ENCODE measurements around the gene KRT6B. TPM values are rescaled to one million over a fixed set of nuclear protein-coding genes. Genes with fewer than 3 reads are reported as not detected.

The KRT6B gene
- total and polyA plus RNA-seq, 8 donors: 0.08 to 3.6 (median 0.22) TPM; not detected in 2

DNA sequence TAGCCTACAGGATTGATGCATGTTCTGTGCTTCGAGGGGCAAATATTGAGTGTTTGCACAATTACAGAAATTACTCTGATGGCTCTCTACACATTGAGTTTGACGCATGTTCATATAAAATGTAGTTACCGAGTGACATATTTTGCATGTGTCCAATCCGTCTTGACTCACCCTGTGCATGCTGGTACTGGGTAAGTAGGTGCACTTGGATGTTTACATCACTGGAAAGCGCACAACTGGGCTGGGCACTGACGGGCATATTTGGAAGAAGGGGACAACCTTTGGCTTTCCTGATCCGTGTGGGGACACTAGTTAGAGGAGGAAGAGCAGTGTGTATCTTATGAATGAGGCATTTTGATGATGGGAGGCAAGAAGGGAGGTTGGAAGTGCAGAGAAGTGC is 46.0 kb upstream of the KRT6B start:
- TF ChIP-seq, protein P1, sequence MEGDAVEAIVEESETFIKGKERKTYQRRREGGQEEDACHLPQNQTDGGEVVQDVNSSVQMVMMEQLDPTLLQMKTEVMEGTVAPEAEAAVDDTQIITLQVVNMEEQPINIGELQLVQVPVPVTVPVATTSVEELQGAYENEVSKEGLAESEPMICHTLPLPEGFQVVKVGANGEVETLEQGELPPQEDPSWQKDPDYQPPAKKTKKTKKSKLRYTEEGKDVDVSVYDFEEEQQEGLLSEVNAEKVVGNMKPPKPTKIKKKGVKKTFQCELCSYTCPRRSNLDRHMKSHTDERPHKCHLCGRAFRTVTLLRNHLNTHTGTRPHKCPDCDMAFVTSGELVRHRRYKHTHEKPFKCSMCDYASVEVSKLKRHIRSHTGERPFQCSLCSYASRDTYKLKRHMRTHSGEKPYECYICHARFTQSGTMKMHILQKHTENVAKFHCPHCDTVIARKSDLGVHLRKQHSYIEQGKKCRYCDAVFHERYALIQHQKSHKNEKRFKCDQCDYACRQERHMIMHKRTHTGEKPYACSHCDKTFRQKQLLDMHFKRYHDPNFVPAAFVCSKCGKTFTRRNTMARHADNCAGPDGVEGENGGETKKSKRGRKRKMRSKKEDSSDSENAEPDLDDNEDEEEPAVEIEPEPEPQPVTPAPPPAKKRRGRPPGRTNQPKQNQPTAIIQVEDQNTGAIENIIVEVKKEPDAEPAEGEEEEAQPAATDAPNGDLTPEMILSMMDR (IDR thresholded peaks at IDR 0.05): no peak
- ATAC-seq (no peak), FAIRE-seq (no peak), DNase-seq (no peak)
- H3K27me3 ChIP-seq: no peaks in the 10 kb centered on the region
- H3K27ac ChIP-seq: no peak overlapping the region
- no peaks in the 10 kb centered on the region for H3K9me3 ChIP-seq
- no peaks in the 10 kb centered on the region for H3K36me3 ChIP-seq
- no peak overlapping the region for H3K4me3 ChIP-seq
- intact Hi-C loops (cut with DNase I): loop anchor here in 1 of 3 donors (10.0 kb wide), 1 partner anchor 103 kb away; no protein-coding TSS in a partner anchor
- 77 to 80% methylated on average over 7 of the region's 7 CpGs for WGBS, 2 donors
- no peaks in the 10 kb centered on the region for H3K4me1 ChIP-seq

DNA sequence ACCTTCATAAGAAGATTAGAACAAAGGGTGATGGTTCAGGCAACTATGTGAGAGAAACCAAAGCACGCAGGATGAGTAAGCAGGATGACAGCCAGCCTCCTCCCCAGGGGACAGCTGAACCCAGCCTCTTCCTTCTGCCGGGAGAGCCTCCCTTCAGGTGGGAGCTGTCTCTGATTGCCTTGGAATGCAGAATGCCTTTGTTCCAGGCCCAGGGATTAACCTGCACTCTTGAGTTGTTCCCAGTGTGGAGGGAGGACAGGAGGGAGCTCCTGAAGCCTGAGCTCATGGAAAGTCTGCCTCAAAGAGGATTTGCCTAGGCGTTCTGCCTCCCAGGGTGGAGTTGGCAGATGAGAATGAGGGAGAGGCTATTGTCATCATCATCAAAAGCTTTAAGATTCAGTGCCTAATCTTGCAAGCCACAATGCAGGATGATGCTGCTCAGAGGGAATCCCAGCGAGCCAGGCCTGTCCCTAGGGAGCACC is 44.7 kb upstream of the KRT6B start:
- no peaks in the 10 kb centered on the region for H3K27me3 ChIP-seq
- H3K4me1 ChIP-seq: no peaks in the 10 kb centered on the region
- FAIRE-seq (no peak), DNase-seq (no peak), ATAC-seq (no peak)
- WGBS, 2 donors: 82 to 87% methylated on average over 4 of the region's 4 CpGs
- no peak overlapping the region for H3K4me3 ChIP-seq
- H3K27ac ChIP-seq: no peak overlapping the region
- H3K36me3 ChIP-seq: no peaks in the 10 kb centered on the region
- TF ChIP-seq, protein P1 (IDR thresholded peaks at IDR 0.05): no peak
- intact Hi-C loops (cut with DNase I): loop anchor here in 1 of 3 donors (10.0 kb wide), 1 partner anchor 102 kb away; no protein-coding TSS in a partner anchor
- no peaks in the 10 kb centered on the region for H3K9me3 ChIP-seq

DNA sequence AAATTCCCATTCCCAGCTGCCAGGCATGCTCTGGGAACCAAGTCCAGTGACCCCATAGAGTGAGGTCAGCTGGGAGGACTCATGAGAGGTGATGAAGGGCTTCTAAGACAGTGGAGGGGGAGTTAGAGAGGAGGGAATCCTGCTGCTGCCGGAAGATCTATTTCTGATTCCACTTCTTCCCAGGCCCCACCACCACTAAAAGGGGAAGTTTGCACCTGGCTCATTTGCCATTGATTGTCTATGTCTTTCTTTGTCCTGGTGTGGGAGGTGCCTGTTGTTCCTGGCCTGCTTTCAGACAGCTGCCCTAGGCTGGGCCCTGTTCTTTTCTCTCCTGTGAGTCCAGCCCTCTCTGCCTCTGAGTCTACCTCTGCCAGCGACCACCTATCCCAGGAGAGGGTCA is 44.1 kb upstream of the KRT6B start:
- no peaks in the 10 kb centered on the region for H3K36me3 ChIP-seq
- DNase-seq (no peak), FAIRE-seq (no peak), ATAC-seq (peak in 1 of 4 donors; percentile 47)
- H3K4me3 ChIP-seq: no peak overlapping the region
- 44 to 61% methylated on average over 2 of the region's 2 CpGs for WGBS, 2 donors
- no peak overlapping the region for H3K27ac ChIP-seq
- intact Hi-C loops (cut with DNase I): loop anchor here in 1 of 3 donors (10.0 kb wide), 1 partner anchor 101 kb away; no protein-coding TSS in a partner anchor
- no peaks in the 10 kb centered on the region for H3K9me3 ChIP-seq
- no peaks in the 10 kb centered on the region for H3K27me3 ChIP-seq
- TF ChIP-seq, protein P1 (IDR thresholded peaks at IDR 0.05): no peak
- H3K4me1 ChIP-seq: no peaks in the 10 kb centered on the region

GRCh38 chr12:52495389-52495788 is 43.4 kb upstream of the KRT6B start:
- 62 to 65% methylated on average over 3 of the region's 3 CpGs for WGBS, 2 donors
- no peaks in the 10 kb centered on the region for H3K4me1 ChIP-seq
- H3K9me3 ChIP-seq: no peaks in the 10 kb centered on the region
- H3K27ac ChIP-seq: no peak overlapping the region
- H3K4me3 ChIP-seq: no peak overlapping the region
- FAIRE-seq: no peak
- intact Hi-C loops (cut with DNase I): loop anchor here in 1 of 3 donors (10.0 kb wide), 1 partner anchor 101 kb away; no protein-coding TSS in a partner anchor
- no peak for DNase-seq
- TF ChIP-seq, protein P1 (IDR thresholded peaks at IDR 0.05): no peak
- no peaks in the 10 kb centered on the region for H3K36me3 ChIP-seq
- no peaks in the 10 kb centered on the region for H3K27me3 ChIP-seq
- ATAC-seq: peak in 1 of 4 donors; percentile 47

- DNase-seq: no peak
- peak in 1 of 4 donors; percentile 46 for ATAC-seq
- no peak for FAIRE-seq
- 60 to 63% methylated on average over 4 of the region's 4 CpGs for WGBS, 2 donors
- Histone ChIP-seq H3K4me1 (no peaks in the 10 kb centered on the region), H3K27me3 (no peaks in the 10 kb centered on the region), H3K4me3 (no peak overlapping the region), H3K27ac (no peak overlapping the region), H3K9me3 (no peaks in the 10 kb centered on the region), H3K36me3 (no peaks in the 10 kb centered on the region)
- TF ChIP-seq, protein P1 (IDR thresholded peaks at IDR 0.05): no peak
- intact Hi-C loops (cut with DNase I): loop anchor here in 1 of 3 donors (10.0 kb wide), 1 partner anchor 100 kb away; no protein-coding TSS in a partner anchor
Observed at GRCh38 chr12:52494518-52494917, 42.6 kb upstream of the KRT6B start.
